ENCODE results near the gene SPINK2. TPM values are rescaled to one million over a fixed set of nuclear protein-coding genes. Genes with fewer than 3 reads are reported as not detected.

SPINK2 gene
- total and polyA plus RNA-seq, 2 of the 13 experiments (the other 11 are each of a cell fraction or from before 2014, with no cell fraction given) = not detected

GRCh38 chr4:56782019-56782418, 39.5 kb downstream of the SPINK2 start (continued):
- TF ChIP-seq ZNF749 (CRISPR knock-in tag; IDR thresholded peaks at IDR 0.05; ENCODE audit: borderline replicate concordance) = no peak
- no peak for TF ChIP-seq ZNF556 (CRISPR knock-in tag; IDR thresholded peaks at IDR 0.05; ENCODE audit: borderline replicate concordance)
- TF ChIP-seq SMC3 (IDR thresholded peaks at IDR 0.05; ENCODE audit: low read length) = no peak
- 0 out of 2 replicates have a peak, but pooled peaks have one; percentile 12 for TF ChIP-seq ZNF331 (CRISPR knock-in tag; IDR thresholded peaks at IDR 0.05)
- no peak for TF ChIP-seq SOX13 (IDR thresholded peaks at IDR 0.05)
- TF ChIP-seq SOX13 (CRISPR knock-in tag; conservative IDR thresholded peaks at IDR 0.05 in 1 of 2, IDR thresholded peaks at IDR 0.05 in 1 of 2) = peak in 1 of 2 experiments; percentile 79; a peak in 2 of 4 replicates
- no peak for TF ChIP-seq ZFP41 (CRISPR knock-in tag; IDR thresholded peaks at IDR 0.05; ENCODE audit: borderline replicate concordance)
- peak; percentile 90; the same call in 1 of the 2 replicates for TF ChIP-seq ZNF564 (CRISPR knock-in tag; IDR thresholded peaks at IDR 0.05)
- no peak for TF ChIP-seq ZNF550 (CRISPR knock-in tag; IDR thresholded peaks at IDR 0.05; ENCODE audit: borderline replicate concordance)
- peak; percentile 26; the same call in 1 of the 2 replicates for TF ChIP-seq ETV5 (CRISPR knock-in tag; IDR thresholded peaks at IDR 0.05; ENCODE audit: borderline replicate concordance)
- TF ChIP-seq SOX5 (CRISPR knock-in tag; IDR thresholded peaks at IDR 0.05; ENCODE audit: borderline replicate concordance) = peak; percentile 83

- no peak overlapping the region for H3K4me2 ChIP-seq (ENCODE audit: low read depth, low read length)
- no peak overlapping the region for H2AFZ ChIP-seq (ENCODE audit: low read length)
- no peak overlapping the region for H3K4me3 ChIP-seq (replicated peaks in 1 of 3; ENCODE audit: insufficient read depth in 1 of 3, low read depth in 2 of 3, low read length in 3 of 3)
- 0% methylated on average over 1 of the region's 1 CpG for WGBS (ENCODE audit: low lambda C conversion rate)
- no TSS peak for BruUV-seq (replicated peaks)
- FAIRE-seq (no peak), ATAC-seq (no peak), DNase-seq (ENCODE audit: low spot score) (no peak)
- no peaks in the 10 kb centered on the region for H3K79me2 ChIP-seq (ENCODE audit: insufficient read depth, low read length)
- H4K20me1 ChIP-seq (ENCODE audit: insufficient read depth, low read length) = no peaks in the 10 kb centered on the region
- no peak overlapping the region for H3K9ac ChIP-seq (ENCODE audit: insufficient read depth, low read depth, low read length)
- H3K27ac ChIP-seq (ENCODE audit: extremely low read length, insufficient read depth, low read length) = no peak overlapping the region
- H3K27me3 ChIP-seq (ENCODE audit: control insufficient read depth in 1 of 2, insufficient read depth in 2 of 2, low read length in 2 of 2) = no peaks in the 10 kb centered on the region
- no peaks in the 10 kb centered on the region for H3K4me1 ChIP-seq (ENCODE audit: insufficient read depth, low read length)
- ChIA-PET CTCF (ENCODE audit: low intra/inter-chr PET ratio, low total read pairs) (no interaction called here), POLR2A (no interaction called here)
- in situ Hi-C loops (cut with HindIII; ENCODE audit: extremely low pct_ligation_motif_present, low pct_unique_long_range_greater_than_20kb) (no loop called here), intact Hi-C loops (cut with micrococcal nuclease; ENCODE audit: unreplicated experiment) (no loop called here)
- H3K36me3 ChIP-seq (replicated peaks in 1 of 2; ENCODE audit: control insufficient read depth in 1 of 2, insufficient read depth in 2 of 2, low read length in 2 of 2) = no peaks in the 10 kb centered on the region
- no peaks in the 10 kb centered on the region for H3K9me3 ChIP-seq (ENCODE audit: low read length)
- TF ChIP-seq KLF16 (CRISPR knock-in tag; IDR thresholded peaks at IDR 0.05) (no peak), ZNF138 (CRISPR knock-in tag; IDR thresholded peaks at IDR 0.05; ENCODE audit: low read depth) (no peak), ZNF354B (CRISPR knock-in tag; IDR thresholded peaks at IDR 0.05) (no peak), SMARCE1 (IDR thresholded peaks at IDR 0.05; ENCODE audit: borderline replicate concordance) (no peak), MXD1 (CRISPR knock-in tag; IDR thresholded peaks at IDR 0.05) (no peak), ZNF652 (CRISPR knock-in tag; IDR thresholded peaks at IDR 0.05; ENCODE audit: borderline replicate concordance, low read depth) (no peak), DMTF1 (CRISPR knock-in tag; IDR thresholded peaks at IDR 0.05) (no peak), SP4 (CRISPR knock-in tag; IDR thresholded peaks at IDR 0.05) (no peak), PBX3 (CRISPR knock-in tag; IDR thresholded peaks at IDR 0.05; ENCODE audit: borderline replicate concordance) (no peak), ZFP36 (IDR thresholded peaks at IDR 0.05; ENCODE audit: borderline replicate concordance, low read depth, low read length, partially characterized antibody) (no peak), HDAC1 (CRISPR knock-in tag; IDR thresholded peaks at IDR 0.05) (no peak)
Observed at GRCh38 chr4:56773346-56773745, 48.2 kb downstream of the SPINK2 start.
